Tibial nerve (tissue), 4 donors: Measurements from ENCODE around the gene USP32. TPM values are rescaled to one million over a fixed set of nuclear protein-coding genes. Genes with fewer than 3 reads are reported as not detected.

Experiments used
- DNase-seq, 2 donors: peaks; one replicate each; pipeline ENCODE4 v3.0.0-alpha.2; 2019; ENCODE audit warnings: low spot score in 2 of 2
- H3K27ac ChIP-seq, 4 donors: fragments of 200-600 bp; sonication (generic) in 3 of 4; one replicate each; pipeline ENCODE4 v1.5.1; 2017 to 2019; ENCODE audit warnings: mild to moderate bottlenecking in 1 of 4
- H3K27me3 ChIP-seq, 2 donors: fragments of 200-600 bp; sonication (generic) in 1 of 2; one replicate each; pipeline versions ENCODE4 v1.5.1 to v1.6.0; 2017 to 2019
- H3K36me3 ChIP-seq, 3 donors: fragments of 200-600 bp; sonication (generic); one replicate each; pipeline ENCODE4 v1.5.1; 2018 to 2019
- H3K4me1 ChIP-seq, 4 donors: fragments of 200-600 bp; sonication (generic) in 3 of 4; one replicate each; pipeline ENCODE4 v1.5.1; 2017 to 2019
- H3K4me3 ChIP-seq, 4 donors: fragments of 200-600 bp; sonication (generic) in 3 of 4; one replicate each; pipeline ENCODE4 v1.5.1; 2017 to 2019; ENCODE audit warnings: mild to moderate bottlenecking in 1 of 4, moderate library complexity in 1 of 4
- H3K9me3 ChIP-seq, 4 donors: fragments of 200-600 bp; sonication (generic) in 3 of 4; one replicate each; pipeline ENCODE4 v1.5.1; 2017 to 2019
- CTCF ChIP-seq, 5 experiments: fragments of 200-600 bp in 3 of 5; fragments of 450-650 bp in 2 of 5; sonication (generic) in 3 of 5; IDR thresholded peaks; one replicate each; pipeline ENCODE4 v1.5.1; 2016 to 2019; ENCODE audit warnings: antibody characterized with exemption in 5 of 5, mild to moderate bottlenecking in 3 of 5, moderate library complexity in 2 of 5
- EP300 ChIP-seq, 2 donors: sonication (generic); formaldehyde crosslinking; IDR thresholded peaks; one replicate each; pipeline ENCODE4 v1.6.1; 2017; ENCODE audit warnings: antibody characterized with exemption in 2 of 2, mild to moderate bottlenecking in 1 of 2
- POLR2A ChIP-seq, 2 donors: fragments of 450-650 bp; IDR thresholded peaks; one replicate each; pipeline ENCODE4 v1.6.1; 2017; ENCODE audit warnings: antibody characterized with exemption in 2 of 2, mild to moderate bottlenecking in 2 of 2, moderate library complexity in 2 of 2
- WGBS, 2 donors: methylation state at CpG; one replicate each; pipeline ENCODE4 v1.1.5; 2018; 5-methylcytosine and 5-hydroxymethylcytosine counted together
- total RNA-seq, 4 donors: library from RNA; depleted of rRNA; stranded (reverse); fragments of >200 nt; gene quantifications; one replicate each; pipeline ENCODE4 v1.1.0, GENCODE V29; 2016

The USP32 gene
- total RNA-seq, 4 donors from 2014 or later: 49.6 to 64.7 (median 56.5) TPM

GRCh38 chr17:60369727-60370126, 22.2 kb downstream of the USP32 start:
- Histone ChIP-seq H3K9me3 (no peaks in the 10 kb centered on the region), H3K4me3 (no peak overlapping the region), H3K27ac (no peak overlapping the region), H3K4me1 (peaks cover 0 to 15% (median 0%) of the 10 kb centered on the region in 4 donors), H3K36me3 (peaks cover 0 to 5% (median 0%) of the 10 kb centered on the region in 3 donors), H3K27me3 (no peaks in the 10 kb centered on the region)
- WGBS, 2 donors: 95 to 96% methylated on average over 2 of the region's 2 CpGs
- DNase-seq: no peak
- TF ChIP-seq CTCF (IDR thresholded peaks at IDR 0.05) (no peak), EP300 (IDR thresholded peaks at IDR 0.05) (no peak), POLR2A (IDR thresholded peaks at IDR 0.05) (no peak)

- no peak for TF ChIP-seq EP300 (IDR thresholded peaks at IDR 0.05)
- no peak for TF ChIP-seq POLR2A (IDR thresholded peaks at IDR 0.05)
- TF ChIP-seq CTCF (IDR thresholded peaks at IDR 0.05): no peak
- Histone ChIP-seq H3K36me3 (no peaks in the 10 kb centered on the region), H3K27me3 (no peaks in the 10 kb centered on the region), H3K9me3 (no peaks in the 10 kb centered on the region), H3K27ac (no peak overlapping the region), H3K4me1 (peaks cover 0 to 15% (median 0%) of the 10 kb centered on the region in 4 donors), H3K4me3 (no peak overlapping the region)
- DNase-seq: no peak
- WGBS, 2 donors: 94 to 97% methylated on average over 3 of the region's 3 CpGs
Measured at GRCh38 chr17:60363700-60364405, 28.1 kb downstream of the USP32 start.

- TF ChIP-seq EP300 (IDR thresholded peaks at IDR 0.05): no peak
- TF ChIP-seq POLR2A (IDR thresholded peaks at IDR 0.05): no peak
- TF ChIP-seq CTCF (IDR thresholded peaks at IDR 0.05): no peak
Measured at GRCh38 chr17:60362329-60362728, 29.6 kb downstream of the USP32 start.

GRCh38 chr17:60361889-60362288, 30.0 kb downstream of the USP32 start:
- peaks cover 0 to 28% (median 2%) of the 10 kb centered on the region in 4 donors for H3K4me1 ChIP-seq
- 47 to 59% methylated on average over 2 of the region's 2 CpGs for WGBS, 2 donors
- H3K4me3 ChIP-seq: no peak overlapping the region
- H3K9me3 ChIP-seq: no peaks in the 10 kb centered on the region
- H3K27me3 ChIP-seq: no peaks in the 10 kb centered on the region
- no peaks in the 10 kb centered on the region for H3K36me3 ChIP-seq
- H3K27ac ChIP-seq: no peak overlapping the region
- no peak for TF ChIP-seq POLR2A (IDR thresholded peaks at IDR 0.05)
- no peak for TF ChIP-seq CTCF (IDR thresholded peaks at IDR 0.05)
- no peak for TF ChIP-seq EP300 (IDR thresholded peaks at IDR 0.05)
- no peak for DNase-seq

More at GRCh38 chr17:60362329-60362728, 29.6 kb downstream of the USP32 start:
- no peaks in the 10 kb centered on the region for H3K36me3 ChIP-seq
- DNase-seq: no peak
- H3K9me3 ChIP-seq: no peaks in the 10 kb centered on the region
- no peaks in the 10 kb centered on the region for H3K27me3 ChIP-seq
- H3K4me1 ChIP-seq: peaks cover 0 to 23% (median 2%) of the 10 kb centered on the region in 4 donors
- 31 to 43% methylated on average over 4 of the region's 4 CpGs for WGBS, 2 donors
- H3K27ac ChIP-seq: no peak overlapping the region
- no peak overlapping the region for H3K4me3 ChIP-seq

- Histone ChIP-seq H3K27ac (no peak overlapping the region), H3K4me3 (no peak overlapping the region), H3K27me3 (no peaks in the 10 kb centered on the region), H3K4me1 (peaks cover 0 to 39% (median 9%) of the 10 kb centered on the region in 4 donors), H3K36me3 (no peaks in the 10 kb centered on the region), H3K9me3 (no peaks in the 10 kb centered on the region)
- no peak for DNase-seq
- TF ChIP-seq EP300 (IDR thresholded peaks at IDR 0.05) (no peak), CTCF (IDR thresholded peaks at IDR 0.05) (no peak), POLR2A (IDR thresholded peaks at IDR 0.05) (no peak)
Measured at GRCh38 chr17:60359415-60359814, 32.5 kb downstream of the USP32 start.
